NCI-H2171 treated with DMSO at 0.1 percent for 48 hours (cell line): ENCODE data around the gene HSPA14.
A peak's percentile ranks its signal among the peaks of the same experiment; 100 is the strongest.
"Not testable (repeated sequence)": the region's sequence is repeated elsewhere in the genome, so short reads cannot be mapped to it uniquely, and the experiment has no call there.

Experiments
- DNase-seq: peaks from one replicate; lab custom pipeline; 2025; lab: John Stamatoyannopoulos, UW

HSPA14 gene, protein sequence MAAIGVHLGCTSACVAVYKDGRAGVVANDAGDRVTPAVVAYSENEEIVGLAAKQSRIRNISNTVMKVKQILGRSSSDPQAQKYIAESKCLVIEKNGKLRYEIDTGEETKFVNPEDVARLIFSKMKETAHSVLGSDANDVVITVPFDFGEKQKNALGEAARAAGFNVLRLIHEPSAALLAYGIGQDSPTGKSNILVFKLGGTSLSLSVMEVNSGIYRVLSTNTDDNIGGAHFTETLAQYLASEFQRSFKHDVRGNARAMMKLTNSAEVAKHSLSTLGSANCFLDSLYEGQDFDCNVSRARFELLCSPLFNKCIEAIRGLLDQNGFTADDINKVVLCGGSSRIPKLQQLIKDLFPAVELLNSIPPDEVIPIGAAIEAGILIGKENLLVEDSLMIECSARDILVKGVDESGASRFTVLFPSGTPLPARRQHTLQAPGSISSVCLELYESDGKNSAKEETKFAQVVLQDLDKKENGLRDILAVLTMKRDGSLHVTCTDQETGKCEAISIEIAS

DNA sequence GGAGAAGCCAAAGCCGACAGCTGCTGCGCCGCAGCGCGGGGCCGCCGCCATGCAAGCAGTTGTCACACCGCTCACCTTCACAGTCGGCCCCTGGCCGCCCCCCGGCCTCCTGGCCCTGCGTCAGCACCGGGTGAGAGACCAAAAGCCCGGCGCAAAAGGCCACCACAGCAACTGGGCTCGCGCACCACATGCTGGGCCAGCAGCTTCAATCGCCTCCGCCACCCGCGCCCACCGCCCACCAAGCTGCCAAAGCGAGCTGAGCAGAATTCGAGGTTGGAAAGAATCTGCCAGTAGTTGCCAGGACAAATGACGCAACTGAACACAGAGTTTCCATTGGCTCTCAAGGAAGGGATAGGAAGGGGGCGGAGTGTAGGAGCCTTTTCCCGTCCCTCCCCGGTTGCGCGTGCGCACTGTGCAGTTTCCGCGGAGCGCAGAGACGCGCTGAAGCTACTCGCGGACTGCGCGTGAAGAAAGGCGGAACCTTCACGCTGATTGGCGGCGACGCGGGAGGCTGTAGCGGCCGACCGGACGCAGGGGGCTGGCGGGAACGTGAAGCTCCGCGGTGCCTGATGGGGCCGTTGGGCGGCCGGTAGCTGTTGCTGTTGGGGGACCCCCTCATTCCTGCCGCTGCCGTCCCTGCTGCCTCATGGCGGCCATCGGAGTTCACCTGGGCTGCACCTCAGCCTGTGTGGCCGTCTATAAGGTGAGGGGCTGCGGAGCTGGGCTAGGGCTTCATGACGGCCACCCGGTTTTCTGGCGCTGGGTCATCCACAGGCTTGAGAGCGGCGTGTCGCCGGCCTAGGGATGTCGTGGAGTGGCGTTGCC, at the start of gene HSPA14, which contains the start of the genes CDNF and MSANTD7:
HSPA14 (plus strand) TSS at position 550 of the 825 bp plus-strand sequence; CDS start at position 647, 97 bp downstream.
CDNF (minus strand) TSS at position 281 of the 825 bp plus-strand sequence; CDS start at position 190, 91 bp downstream.
MSANTD7 (plus strand) TSS at position 550 of the 825 bp plus-strand sequence. CDS start 3,979 bp downstream, outside the sequence.
- DNase-seq = peak; percentile 93

DNA sequence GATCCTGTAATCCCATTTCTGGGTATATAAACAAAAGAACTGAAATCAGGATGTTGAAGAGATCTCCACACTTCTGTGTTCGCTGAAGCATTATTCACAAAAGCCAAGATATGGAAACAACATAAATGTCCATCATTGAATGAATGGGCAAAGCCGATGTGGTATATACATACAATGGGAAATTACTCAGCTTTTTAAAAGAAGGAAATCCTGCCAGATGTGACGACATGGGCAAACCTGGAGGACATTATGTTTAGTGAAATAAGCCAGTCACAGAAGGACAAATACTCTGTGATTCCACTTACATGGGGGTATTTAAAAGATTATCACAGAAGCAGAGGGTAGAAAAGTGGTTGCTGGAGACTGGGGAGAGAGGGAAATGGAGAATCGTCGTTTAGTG, 39.5 kb upstream of the HSPA14 start:
- DNase-seq = no peak

DNA sequence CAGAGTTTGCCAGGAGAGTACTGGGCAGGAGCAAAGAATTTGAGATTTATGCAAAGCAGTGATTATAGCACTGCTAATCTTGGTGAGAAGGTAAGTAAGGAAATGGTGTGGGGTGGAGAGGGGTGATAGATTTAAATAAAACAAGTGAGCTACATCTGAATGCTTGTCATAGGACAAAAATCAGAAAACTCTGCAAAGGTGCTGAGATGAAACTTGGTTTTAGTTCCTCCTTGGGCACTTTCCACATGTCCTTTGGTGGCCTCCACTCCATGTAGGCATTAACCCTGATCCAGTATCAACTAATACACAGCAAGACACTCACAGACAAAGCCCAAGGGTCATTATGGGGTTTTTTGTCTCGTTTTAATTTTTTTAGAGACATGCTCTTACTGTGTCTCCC, 37.7 kb upstream of the HSPA14 start:
- no peak for DNase-seq

DNA sequence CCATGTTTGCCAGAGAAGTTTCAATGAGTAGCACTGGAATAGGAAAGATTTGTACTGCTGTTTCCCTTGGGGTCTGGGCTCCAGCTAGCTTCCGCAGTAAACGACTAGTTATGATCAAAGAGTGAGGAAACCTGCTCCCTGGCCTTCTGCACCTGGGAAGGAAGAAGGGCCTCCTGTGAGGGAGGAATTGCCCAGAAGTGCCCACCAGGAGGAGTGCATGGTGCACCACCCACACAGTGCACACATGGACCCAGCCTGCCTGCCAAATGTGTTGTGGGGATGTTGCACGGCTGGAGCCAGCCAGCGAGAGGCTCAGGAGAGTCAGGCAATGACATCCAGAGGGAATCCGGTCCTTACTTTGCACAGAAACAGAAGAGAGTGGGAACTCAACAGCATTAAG, 36.4 kb upstream of the HSPA14 start:
- no peak for DNase-seq

DNA sequence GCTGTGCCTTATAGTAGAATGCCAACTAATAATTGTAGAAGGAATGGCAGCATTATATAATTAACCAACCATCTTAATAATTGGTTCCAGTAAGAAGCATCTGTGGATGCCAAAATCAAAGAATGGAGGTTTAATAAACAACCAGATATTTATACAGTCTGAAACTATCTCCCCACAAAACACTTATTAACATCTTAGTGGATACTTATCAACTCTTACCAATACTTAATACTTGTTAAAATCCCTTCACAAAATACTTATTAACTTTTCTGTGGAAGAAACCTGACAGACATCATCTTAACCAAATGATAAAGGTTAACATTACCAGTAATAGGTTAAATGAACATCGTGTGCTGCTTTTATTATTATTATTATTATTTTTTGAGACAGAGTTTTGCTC, 34.3 kb upstream of the HSPA14 start:
- DNase-seq = no peak

DNA sequence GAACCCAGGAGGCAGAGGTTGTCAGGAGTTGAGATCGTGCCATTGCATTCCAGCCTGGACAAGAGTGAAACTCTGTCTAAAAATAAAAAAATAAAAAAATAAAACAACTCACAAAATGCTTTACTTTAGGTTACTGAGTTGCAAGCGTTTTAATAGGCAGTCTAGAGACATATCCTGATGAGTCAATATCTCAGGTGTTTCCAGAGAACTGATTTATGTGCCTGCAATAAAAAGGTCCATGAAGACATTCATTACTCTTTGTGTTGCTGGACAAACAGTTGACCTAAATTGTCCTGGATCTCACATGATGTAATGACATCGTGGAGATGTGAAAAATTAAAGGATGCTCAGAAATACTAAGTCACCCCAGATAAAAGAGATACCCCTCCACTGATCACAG, 31.8 kb upstream of the HSPA14 start:
- no peak for DNase-seq

DNA sequence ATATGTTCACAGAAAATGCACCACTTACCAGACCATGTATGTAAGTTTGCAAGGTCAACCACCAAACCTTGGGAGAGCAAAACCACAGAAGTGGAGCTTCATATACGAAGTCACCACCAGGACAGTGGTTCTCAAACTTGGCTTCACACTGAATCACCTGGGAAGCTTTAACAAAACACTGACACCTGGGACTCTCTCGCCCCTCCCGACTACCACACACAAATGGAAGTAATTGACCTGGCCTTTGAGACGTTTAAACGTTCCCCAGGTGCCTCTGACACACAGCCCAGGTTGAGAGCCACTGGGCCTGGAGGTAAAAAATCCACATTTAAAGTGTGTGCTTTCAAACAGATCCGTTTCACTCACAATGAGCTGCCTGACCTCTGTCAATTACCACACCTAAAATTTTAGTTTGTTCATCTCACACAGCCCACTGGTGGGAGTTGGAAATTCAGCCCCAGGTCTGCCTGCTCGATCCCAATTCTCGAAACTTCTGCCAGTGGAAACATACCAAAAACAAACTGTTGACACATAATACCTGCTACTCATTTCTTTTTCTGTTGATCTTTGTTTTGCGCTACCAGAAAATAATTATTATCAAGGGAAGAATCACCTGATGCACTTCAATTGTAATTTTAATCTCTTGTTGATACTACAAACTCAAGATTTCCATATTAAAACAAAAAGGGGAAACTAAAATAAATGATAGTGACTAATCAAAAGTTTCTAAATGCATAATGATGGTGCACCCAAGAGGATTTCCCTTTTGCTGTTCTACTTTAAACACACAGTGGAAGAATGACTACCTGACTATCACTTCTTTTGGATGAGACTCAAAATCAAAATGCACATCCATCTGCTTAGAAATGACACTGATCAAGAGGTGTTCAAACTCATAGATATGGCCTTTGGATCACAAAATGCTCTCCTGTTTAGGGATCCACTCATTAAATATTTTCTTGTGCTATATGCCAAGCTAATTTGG, 26.8 kb upstream of the HSPA14 start:
- no peak for DNase-seq

DNA sequence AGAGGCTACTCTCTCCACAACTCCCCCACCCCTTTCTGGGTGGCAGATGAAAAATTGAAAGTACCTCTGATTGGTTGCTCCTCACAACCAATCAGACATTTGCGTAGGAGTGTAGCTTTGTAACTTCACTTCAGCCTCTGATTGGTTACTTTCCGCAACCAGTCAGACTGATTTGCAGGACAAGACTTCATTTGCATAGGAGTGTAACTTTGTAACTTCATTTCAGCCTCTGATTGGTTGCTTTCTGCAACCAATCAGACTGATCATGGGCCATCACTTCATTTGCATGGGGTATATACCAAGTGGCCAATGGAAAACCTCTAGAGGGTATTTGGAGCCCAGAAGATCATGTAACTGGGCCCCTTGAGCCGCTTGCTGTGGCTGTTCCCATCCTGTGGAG, 25.8 kb upstream of the HSPA14 start:
- no peak for DNase-seq

DNA sequence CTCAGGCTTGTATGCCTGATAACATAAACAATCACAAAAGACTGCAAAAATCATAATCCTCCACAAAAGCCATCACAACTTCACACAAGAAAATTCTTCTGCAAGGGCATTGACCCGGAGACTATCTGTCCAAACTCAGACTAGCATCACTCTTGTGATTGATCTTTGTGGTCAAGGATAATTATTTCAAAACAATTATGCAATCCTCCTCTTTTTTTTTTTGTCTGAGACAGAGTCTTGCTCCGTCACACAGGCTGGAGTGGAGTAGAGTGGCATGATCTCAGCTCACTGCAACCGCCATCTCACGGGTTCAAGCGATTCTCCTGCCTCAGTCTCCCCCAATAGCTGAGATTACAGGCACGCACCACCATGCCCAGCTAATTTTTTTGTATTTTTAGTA, 22.4 kb upstream of the HSPA14 start:
- no peak for DNase-seq

DNA sequence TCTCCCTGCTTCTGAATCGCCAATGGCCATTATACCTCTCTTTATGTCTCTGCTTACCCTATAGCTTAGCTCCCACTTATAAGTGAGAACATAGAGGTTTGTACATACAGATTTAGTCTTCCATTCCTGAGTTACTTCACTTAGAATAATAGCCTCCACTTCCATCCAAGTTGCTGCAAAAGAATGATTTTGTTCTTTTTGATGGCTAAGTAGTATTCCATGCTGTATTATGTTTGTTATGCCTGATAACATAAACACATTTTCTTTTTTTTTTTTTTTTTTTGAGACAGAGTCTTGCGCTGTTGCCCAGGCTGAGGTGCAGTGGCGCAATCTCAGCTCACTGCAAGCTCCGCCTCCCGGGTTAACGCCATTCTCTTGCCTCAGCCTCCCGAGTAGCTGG, 21.4 kb upstream of the HSPA14 start:
- not testable (repeated sequence) for DNase-seq

DNA sequence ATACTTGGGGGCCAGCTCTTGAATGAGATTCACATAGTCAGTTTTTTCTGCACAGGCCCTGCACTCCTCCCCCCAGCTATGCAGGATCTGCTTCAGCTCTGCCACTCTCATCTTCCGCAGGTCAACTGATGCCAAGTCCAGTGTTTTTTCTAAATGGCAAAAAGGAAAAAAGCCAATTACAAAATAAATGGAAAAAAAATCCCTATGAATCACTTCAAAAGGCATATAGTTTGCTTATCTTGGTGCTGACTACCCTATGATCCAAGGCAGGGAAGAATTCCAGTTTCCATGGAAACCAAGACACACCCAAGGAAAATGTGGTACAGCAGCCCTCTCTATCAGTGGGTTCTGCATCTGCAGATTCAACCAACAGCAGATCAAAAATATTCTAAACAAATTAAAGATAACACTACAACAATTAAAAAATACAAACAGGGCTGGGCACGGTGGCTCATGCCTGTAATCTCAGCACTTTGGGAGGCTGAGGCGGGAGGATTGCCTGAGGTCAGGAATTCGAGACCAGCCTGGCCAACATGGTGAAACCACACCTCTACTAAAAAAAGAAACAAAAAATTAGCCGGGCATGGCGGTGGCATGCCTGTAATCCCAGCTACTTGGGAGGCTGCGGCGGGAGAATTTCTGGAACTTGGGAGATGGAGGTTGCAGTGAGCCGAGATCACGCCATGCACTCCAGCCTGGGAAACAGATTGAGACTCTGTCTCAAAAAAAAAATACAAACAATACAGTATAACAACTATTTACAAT, 17.9 kb upstream of the HSPA14 start:
- DNase-seq = no peak

DNA sequence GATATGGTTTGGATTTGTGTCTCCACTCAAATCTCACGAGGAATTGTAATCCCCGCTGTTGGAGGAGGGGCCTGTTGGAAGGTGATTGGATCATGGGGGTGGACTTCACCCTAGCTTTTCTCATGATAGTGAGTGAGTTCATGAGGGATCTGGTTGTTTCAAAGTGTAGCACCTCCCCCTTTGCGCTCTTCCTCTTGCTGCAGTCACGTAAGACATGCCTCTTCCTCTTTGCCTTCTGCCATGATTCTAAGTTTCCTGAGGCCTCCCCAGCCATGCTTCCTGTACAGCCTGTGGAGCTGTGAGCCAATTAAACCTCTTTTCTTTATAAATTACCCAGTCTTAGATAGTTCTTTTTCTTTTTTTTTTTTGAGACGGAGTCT, 17.3 kb upstream of the HSPA14 start:
- no peak for DNase-seq

DNA sequence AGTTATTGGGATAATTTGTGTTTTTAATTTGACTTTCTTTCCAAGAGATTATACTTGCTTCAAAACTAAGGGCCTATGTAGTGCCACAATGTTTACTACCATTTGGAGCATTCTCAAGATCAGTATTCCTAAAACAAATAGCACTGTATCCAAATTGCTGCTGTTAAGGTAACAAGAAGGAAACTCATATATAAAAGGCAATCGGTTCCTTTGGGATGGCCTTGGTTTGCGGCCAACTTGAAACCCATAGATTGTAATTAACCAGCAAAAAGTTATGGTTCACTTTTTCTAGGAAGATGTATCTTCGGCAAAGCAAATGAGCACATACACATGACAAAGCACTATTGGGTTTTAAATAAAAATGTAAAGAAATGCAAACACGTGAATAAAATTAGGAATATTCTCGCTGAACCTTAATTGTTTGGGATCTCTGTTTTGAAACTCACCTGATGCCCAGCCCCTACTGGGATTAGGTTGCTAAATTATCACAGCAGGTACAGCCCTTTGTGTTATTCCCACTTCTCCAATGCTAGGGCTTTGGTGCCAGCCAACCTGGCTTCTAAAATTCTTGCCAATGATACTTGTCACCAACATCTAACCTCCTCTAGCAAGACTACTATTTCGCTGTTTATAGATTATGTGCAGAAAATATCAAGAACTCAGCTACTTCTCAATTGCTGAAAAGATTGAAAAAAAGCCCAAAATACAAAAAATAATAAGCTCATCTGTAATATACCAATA, 16.3 kb upstream of the HSPA14 start:
- DNase-seq = no peak

DNA sequence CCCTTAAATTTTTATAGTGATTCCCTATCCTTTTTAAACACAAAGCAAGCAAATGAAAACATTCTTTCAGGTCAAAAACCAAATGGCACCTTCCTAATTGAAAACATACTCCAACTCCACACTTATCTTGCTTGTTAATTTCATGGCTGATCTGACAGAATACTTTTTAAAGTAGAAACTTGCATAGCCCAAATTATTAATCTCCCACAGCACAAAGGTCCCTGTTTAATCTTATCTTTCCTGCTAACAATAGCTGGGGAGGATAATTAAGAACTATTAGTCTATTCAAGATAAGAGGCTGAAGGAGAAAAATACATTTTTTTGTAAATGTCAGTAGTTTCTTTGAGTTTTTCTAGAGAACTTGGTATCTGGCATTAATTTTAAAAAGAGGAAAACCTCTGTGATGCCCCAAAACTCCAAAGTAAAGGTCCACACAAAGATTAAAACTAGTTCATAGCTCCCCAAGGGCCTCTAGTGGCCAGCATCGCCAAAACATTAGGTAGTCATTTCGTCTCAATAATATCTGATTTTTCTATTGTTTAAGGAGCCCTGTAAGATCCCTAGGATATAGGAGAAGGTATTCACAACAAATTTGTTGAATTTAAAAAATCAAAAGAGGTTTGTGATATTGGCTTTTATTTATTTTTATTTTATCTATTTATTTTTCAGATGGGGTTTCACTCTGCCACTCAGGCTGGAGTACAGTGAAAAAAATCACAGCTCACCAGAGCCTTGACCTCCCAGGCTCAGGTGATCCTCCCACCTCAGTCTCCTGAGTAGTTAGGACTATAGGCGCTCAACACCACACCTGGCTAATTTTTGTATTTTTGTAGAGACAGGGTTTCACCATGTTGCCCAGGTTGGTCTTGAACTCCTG, 15.0 kb upstream of the HSPA14 start:
- peak; percentile 1 for DNase-seq

DNA sequence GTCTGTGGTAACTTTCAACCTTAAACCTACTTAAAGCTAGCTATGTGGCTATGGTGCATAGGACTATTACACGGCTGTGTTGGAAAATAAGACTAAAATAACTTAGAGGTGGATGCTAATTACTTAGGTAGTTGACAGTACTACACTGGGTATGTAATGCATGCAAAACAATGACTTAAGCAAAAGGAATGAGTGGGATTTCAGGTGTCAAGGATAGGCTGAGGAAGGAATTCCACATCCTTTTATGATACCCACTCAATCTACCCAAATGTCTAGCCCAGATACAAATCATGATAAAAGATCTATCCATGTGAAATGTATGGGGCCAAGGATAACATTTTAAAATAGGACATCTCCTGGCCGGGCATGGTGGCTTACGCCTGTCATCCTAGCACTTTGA, 14.1 kb upstream of the HSPA14 start:
- no peak for DNase-seq

DNA sequence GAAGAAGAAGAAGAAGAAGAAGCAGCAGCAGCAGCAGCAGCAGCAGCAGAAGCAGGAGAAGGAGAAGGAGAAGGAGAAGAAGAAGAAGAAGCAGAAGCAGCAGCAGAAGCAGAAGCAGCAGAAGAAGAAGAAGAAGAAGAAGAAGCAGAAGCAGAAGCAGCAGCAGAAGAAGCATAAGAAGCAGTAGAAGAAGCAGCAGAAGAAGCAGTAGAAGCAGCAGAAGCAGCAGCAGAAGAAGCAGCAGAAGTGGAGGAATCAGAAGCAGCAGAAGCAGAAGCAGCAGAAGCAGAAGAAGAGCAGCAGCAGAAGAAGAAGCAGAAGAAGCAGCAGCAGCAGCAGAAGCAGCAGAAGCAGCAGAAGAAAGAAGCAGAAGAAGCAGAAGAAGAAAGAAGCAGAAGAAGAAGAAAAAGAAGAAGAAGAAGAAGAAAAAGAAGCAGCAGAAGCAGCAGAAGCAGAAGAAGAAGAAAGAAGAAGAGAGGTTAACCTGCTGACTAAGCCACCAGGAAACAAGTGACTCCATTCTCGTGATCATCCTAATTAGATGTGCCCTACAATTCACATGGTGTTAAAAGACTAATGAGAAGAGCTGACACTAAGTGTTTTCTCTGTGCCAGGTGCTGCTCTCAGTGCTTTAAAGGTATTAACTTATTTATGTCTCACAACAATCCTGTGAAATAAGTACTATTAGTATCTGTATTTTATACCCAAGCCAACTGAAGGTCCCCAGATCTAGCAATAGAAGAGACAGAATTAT, 11.9 kb upstream of the HSPA14 start:
- no peak for DNase-seq

DNA sequence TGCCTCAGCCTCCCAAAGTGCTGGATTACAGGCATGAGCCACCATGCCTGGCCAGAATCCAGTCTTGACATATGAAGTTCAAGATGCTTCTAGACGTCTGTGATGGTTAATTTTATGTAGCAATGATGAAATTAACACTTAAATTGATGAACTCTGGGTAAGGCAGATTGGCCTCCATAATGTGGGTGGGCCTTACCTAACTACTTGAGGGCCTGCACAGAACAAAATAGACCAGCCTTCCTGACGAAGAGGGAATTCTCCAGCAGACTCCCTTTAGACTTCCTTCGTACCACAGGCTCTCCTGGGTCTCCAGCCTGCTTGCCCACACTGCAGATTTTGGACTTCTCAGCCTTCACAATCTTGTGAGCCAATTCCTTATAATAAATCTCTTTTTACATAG, 5.0 kb upstream of the HSPA14 start:
- DNase-seq = no peak

DNA sequence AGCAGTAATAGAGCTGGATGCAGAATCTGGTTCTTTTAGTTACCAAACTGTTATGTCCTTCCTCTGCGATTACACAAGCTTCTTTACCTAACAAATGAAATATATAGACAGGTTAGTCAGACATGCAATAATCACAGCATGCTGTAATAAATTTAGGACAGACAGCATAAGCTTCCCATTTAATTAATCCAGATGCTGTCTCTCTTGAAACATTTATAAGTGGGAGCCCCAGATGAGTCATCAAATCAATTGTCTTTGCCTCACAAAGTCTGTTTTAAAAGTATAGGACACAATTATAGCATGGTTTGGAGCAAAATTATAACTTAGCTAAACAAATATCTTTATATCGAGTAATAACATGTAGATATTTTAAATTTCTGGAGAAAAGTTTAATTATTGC, 1.9 kb upstream of the HSPA14 start:
- no peak for DNase-seq
